K562 (cell line): ENCODE results near the gene CCDC92. TPM values are rescaled to one million over a fixed set of nuclear protein-coding genes. Genes with fewer than 3 reads are reported as not detected.

Source experiments
- ATAC-seq: fragments of 200-7000 bp; cut with Tn5 transposase; 3 replicates; pipeline ENCODE4 v1.9.1; 2020; ENCODE audit warnings: moderate library complexity
- BruUV-seq: library from RNA; stranded (reverse); fragments of 400-500 nt; replicated peaks from 2 replicates; lab custom pipeline; 2021; lab: Mats Ljungman, UMichigan
- CTCF ChIA-PET: fragments of 300-600 bp; formaldehyde crosslinking; extraction: SDS; loops from one replicate; lab custom pipeline; 2021; ENCODE audit warnings: low intra/inter-chr PET ratio; lab: Yijun Ruan, JAX
- POLR2A ChIA-PET: fragments of 300-600, 350-650 bp; sonication (Branson Sonifier 250); formaldehyde crosslinking; extraction: SDS; loops from one replicate; lab custom pipeline; 2021; ENCODE audit warnings: antibody characterized with exemption, inconsistent platforms; lab: Yijun Ruan, JAX
- DNase-seq, 4 experiments: peaks; one replicate each; pipeline versions ENCODE4 v3.0.0 to v3.0.0-alpha.2; 2011 to 2018; ENCODE audit warnings: low spot score in 3 of 4, mixed read lengths in 3 of 4; ENCODE audit errors: extremely low read depth in 1 of 4
- FAIRE-seq: peaks from 2 replicates; lab custom pipeline; 2011; peaks lifted over from hg19 to GRCh38; lab: Jason Lieb, UNC
- H2AFZ ChIP-seq: 2 replicates; pipeline ENCODE4 v1.6.0; 2011; ENCODE audit warnings: low read depth, low read length, control low read depth, inconsistent platforms
- H3K27ac ChIP-seq: fragments of 200-600 bp; 3 replicates; pipeline ENCODE4 v1.8.0; 2011; ENCODE audit warnings: low read depth, mild to moderate bottlenecking, control low read depth, inconsistent platforms, low read length, moderate library complexity, mixed read lengths; ENCODE audit errors: extremely low read depth
- H3K27me3 ChIP-seq, 2 experiments: fragments of 300-600 bp in 1 of 2; 2 replicates in 1 of 2; 3 replicates in 1 of 2; pipeline versions ENCODE4 v1.6.0 to v1.8.0; 2011; ENCODE audit warnings: inconsistent platforms in 2 of 2, low read length in 2 of 2, mild to moderate bottlenecking in 1 of 2, mixed read lengths in 1 of 2, moderate library complexity in 1 of 2; ENCODE audit not compliant: control insufficient read depth in 2 of 2, insufficient read depth in 2 of 2
- H3K36me3 ChIP-seq: fragments of 300-600 bp; 3 replicates; pipeline ENCODE4 v1.8.0; 2011; ENCODE audit warnings: mild to moderate bottlenecking, low read length, inconsistent platforms; ENCODE audit not compliant: control insufficient read depth, insufficient read depth
- H3K4me1 ChIP-seq, 2 experiments: fragments of 200-600 bp in 1 of 2; replicated peaks in 1 of 2; 2 replicates in 1 of 2; 3 replicates in 1 of 2; pipeline versions ENCODE4 v1.5.1 to v1.8.0; 2011; ENCODE audit warnings: inconsistent platforms in 2 of 2, low read length in 2 of 2, mild to moderate bottlenecking in 1 of 2, mixed read lengths in 1 of 2, moderate library complexity in 1 of 2; ENCODE audit not compliant: control insufficient read depth in 2 of 2, insufficient read depth in 2 of 2
- H3K4me2 ChIP-seq: 2 replicates; pipeline ENCODE4 v1.6.1; 2011; ENCODE audit warnings: low read length, control low read depth, inconsistent platforms, mixed read lengths; ENCODE audit not compliant: insufficient read depth
- H3K4me3 ChIP-seq: fragments of 200-600 bp; sonication (generic), shearing (Covaris generic); 2 replicates; pipeline ENCODE4 v1.5.1; 2016; ENCODE audit warnings: control low read depth, inconsistent platforms
- H3K79me2 ChIP-seq: fragments of 200-600 bp; 3 replicates; pipeline ENCODE4 v1.8.0; 2011; ENCODE audit warnings: low read length, inconsistent platforms; ENCODE audit not compliant: control insufficient read depth, insufficient read depth
- H3K9ac ChIP-seq, 2 experiments: 2 replicates each; pipeline versions ENCODE4 v1.6.0 to v1.6.1; 2011; ENCODE audit warnings: low read depth in 2 of 2, low read length in 2 of 2, control low read depth in 1 of 2, inconsistent platforms in 1 of 2, mild to moderate bottlenecking in 1 of 2, mixed read lengths in 1 of 2; ENCODE audit not compliant: insufficient read depth in 1 of 2
- H3K9me1 ChIP-seq: one replicate; pipeline ENCODE4 v1.6.0; 2011; ENCODE audit warnings: inconsistent platforms, mild to moderate bottlenecking, low read length, moderate library complexity; ENCODE audit not compliant: control insufficient read depth, insufficient read depth
- H3K9me3 ChIP-seq: replicated peaks from 2 replicates; pipeline ENCODE4 v1.5.1; 2011; ENCODE audit warnings: low read depth, low read length, inconsistent platforms; ENCODE audit not compliant: control insufficient read depth, insufficient read depth
- H4K20me1 ChIP-seq: replicated peaks from 2 replicates; pipeline ENCODE4 v1.6.1; 2011; ENCODE audit warnings: low read length, inconsistent platforms, mixed read lengths; ENCODE audit not compliant: control insufficient read depth, insufficient read depth
- CHD2 ChIP-seq: IDR thresholded peaks from 2 replicates; pipeline ENCODE4 v1.6.1; 2011; ENCODE audit warnings: low read depth, low read length
- MECOM ChIP-seq: fragments of 250-450 bp; sonication (Bioruptor Pico); IDR thresholded peaks from 2 replicates; pipeline ENCODE4 v1.8.0; 2022; ENCODE audit warnings: inconsistent platforms
- RBM15 ChIP-seq: fragments of 200-400 bp; formaldehyde crosslinking; IDR thresholded peaks from 2 replicates; pipeline ENCODE4 v1.6.1; 2018; ENCODE audit warnings: mild to moderate bottlenecking, low read length, moderate library complexity; ENCODE audit not compliant: insufficient read depth
- WGBS: fragments of 100-300 bp; shearing (Covaris generic); methylation state at CpG from one replicate; pipeline ENCODE4 v1.1.6; 2016; ENCODE audit warnings: low coverage, mixed read lengths; ENCODE audit not compliant: insufficient coverage; ENCODE audit errors: missing lambda C conversion rate; 5-methylcytosine and 5-hydroxymethylcytosine counted together
- in situ Hi-C: fragments of 300-500 bp; cut with MboI; formaldehyde crosslinking; loops from 4 replicates; pipeline ENCODE4 v1.15.0; 2018; ENCODE audit warnings: inconsistent platforms, mixed read lengths
- intact Hi-C: fragments of 100-400 bp; cut with micrococcal nuclease; formaldehyde crosslinking; loops from 2 replicates; pipeline ENCODE4 v1.14.2; 2022
- polyA plus RNA-seq, 8 experiments: library from polyadenylated mRNA; depleted of rRNA in 4 of 8; stranded (reverse) in 5 of 8; unstranded in 3 of 8; fragments of >200 nt; fragmentation: Nextera tagmentation in 2 of 8; fragmentation: Illumina TruSeq in 1 of 8; extraction: Ambion mirVana in 2 of 8; extraction: Trizol in 1 of 8; gene quantifications; 2 replicates each; pipeline versions ENCODE4 v1.2.1 to v1.2.3, GENCODE V29; 2011 to 2014; ENCODE audit warnings: inconsistent platforms in 1 of 8, missing spikeins in 1 of 8
- total RNA-seq, 7 experiments: library from RNA; depleted of rRNA in 6 of 7; stranded (reverse); fragments of >200 nt in 6 of 7; fragmentation: Illumina TruSeq in 2 of 7; extraction: Trizol in 2 of 7; gene quantifications; 2 replicates each; pipeline versions ENCODE4 v1.2.1 to v1.2.3, GENCODE V29; 2011 to 2021; ENCODE audit warnings: low replicate concordance in 1 of 7
- TF ChIP-seq, protein P1 (sequence below): fragments of 450-650 bp; formaldehyde crosslinking; IDR thresholded peaks from 2 replicates; pipeline ENCODE4 v1.4.0; 2020; ENCODE audit warnings: mild to moderate bottlenecking, moderate library complexity

Gene CCDC92
- total and polyA plus RNA-seq, 9 of the 15 experiments (the other 6 are each of a cell fraction or from before 2014, with no cell fraction given) = 0.27 to 5.9 (median 2.1) TPM

DNA sequence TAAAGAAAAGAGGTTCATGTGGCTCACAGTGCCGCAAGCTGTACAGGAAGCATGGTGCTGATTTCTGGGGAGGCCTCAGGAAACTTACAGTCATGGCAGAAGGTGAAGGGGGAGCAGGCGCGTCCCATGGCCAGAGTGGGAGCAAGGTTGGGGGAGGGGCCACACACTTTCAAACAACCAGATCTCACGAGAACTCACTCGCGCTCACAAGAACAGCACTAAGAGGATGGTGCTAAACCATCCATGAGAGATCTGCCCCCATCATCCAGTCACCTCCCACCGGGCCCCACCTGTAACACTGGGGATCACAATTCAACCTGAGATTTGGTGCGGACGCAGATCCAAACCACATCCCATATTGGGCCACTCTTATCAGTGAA lies 80.5 kb downstream of the CCDC92 start:
- H3K36me3 ChIP-seq = no peaks in the 10 kb centered on the region
- POLR2A ChIA-PET = interaction anchor here (0.6 to 1.1 kb wide), 2 partner anchors 18 to 35 kb away, joined by 3 read pairs; no protein-coding TSS in a partner anchor
- FAIRE-seq (no peak), DNase-seq (no peak), ATAC-seq (peak; percentile 48; the same call in 2 of the 3 replicates)
- CTCF ChIA-PET = no interaction called here
- H3K79me2 ChIP-seq = no peaks in the 10 kb centered on the region
- peaks cover 57 to 85% of the 10 kb centered on the region in 2 experiments for H3K27me3 ChIP-seq
- TF ChIP-seq RBM15 (no peak), MECOM (CRISPR knock-in tag) (no peak), CHD2 (peak; percentile 79)
- TF ChIP-seq, protein P1, sequence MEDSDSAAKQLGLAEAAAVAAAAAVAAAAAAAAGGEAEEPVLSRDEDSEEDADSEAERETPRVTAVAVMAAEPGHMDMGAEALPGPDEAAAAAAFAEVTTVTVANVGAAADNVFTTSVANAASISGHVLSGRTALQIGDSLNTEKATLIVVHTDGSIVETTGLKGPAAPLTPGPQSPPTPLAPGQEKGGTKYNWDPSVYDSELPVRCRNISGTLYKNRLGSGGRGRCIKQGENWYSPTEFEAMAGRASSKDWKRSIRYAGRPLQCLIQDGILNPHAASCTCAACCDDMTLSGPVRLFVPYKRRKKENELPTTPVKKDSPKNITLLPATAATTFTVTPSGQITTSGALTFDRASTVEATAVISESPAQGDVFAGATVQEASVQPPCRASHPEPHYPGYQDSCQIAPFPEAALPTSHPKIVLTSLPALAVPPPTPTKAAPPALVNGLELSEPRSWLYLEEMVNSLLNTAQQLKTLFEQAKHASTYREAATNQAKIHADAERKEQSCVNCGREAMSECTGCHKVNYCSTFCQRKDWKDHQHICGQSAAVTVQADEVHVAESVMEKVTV (CRISPR knock-in tag) = no peak
- in situ Hi-C loops (no loop called here), intact Hi-C loops (no loop called here)
- no peak overlapping the region for H3K27ac ChIP-seq
- H3K4me3 ChIP-seq = no peak overlapping the region
- no TSS peak for BruUV-seq
- no peak overlapping the region for H3K4me2 ChIP-seq
- no peak overlapping the region for H3K9ac ChIP-seq
- no peaks in the 10 kb centered on the region; a peak in 1 of 5 replicates for H3K4me1 ChIP-seq
- WGBS = 16% methylated on average over 9 of the region's 9 CpGs
- no peaks in the 10 kb centered on the region; the same call in 1 of the 2 replicates for H4K20me1 ChIP-seq
- H2AFZ ChIP-seq = no peak overlapping the region
- H3K9me1 ChIP-seq = no peaks in the 10 kb centered on the region
- H3K9me3 ChIP-seq = no peaks in the 10 kb centered on the region
